GM23338 (cell line): Measurements from ENCODE around the gene CDH4. TPM values are rescaled to one million over a fixed set of nuclear protein-coding genes. Genes with fewer than 3 reads are reported as not detected.

ENCODE experiments used
- ATAC-seq: fragments of 200-7000 bp; cut with Tn5 transposase; 3 replicates; pipeline ENCODE4 v1.9.1; 2020
- DNase-seq: peaks from one replicate; pipeline ENCODE4 v3.0.0-alpha.2; 2015; ENCODE audit warnings: low spot score
- H2AFZ ChIP-seq: fragments of 200-600 bp; sonication (generic); 2 replicates; pipeline ENCODE4 v1.8.0; 2016; ENCODE audit warnings: antibody characterized with exemption, mild to moderate bottlenecking, moderate library complexity
- H3F3A ChIP-seq: fragments of 200-600 bp; sonication (generic); replicated peaks from 2 replicates; pipeline ENCODE4 v1.8.0; 2017; ENCODE audit warnings: antibody characterized with exemption, mixed run types, low read depth
- H3K27ac ChIP-seq: fragments of 200-600 bp; sonication (generic); 2 replicates; pipeline ENCODE4 v1.6.1; 2016; ENCODE audit warnings: low read depth
- H3K27me3 ChIP-seq: fragments of 200-600 bp; sonication (generic); 2 replicates; pipeline ENCODE4 v1.8.0; 2016; ENCODE audit warnings: mild to moderate bottlenecking, mixed run types, moderate library complexity; ENCODE audit not compliant: insufficient read depth
- H3K36me3 ChIP-seq: fragments of 200-600 bp; sonication (generic); 2 replicates; pipeline ENCODE4 v1.8.0; 2016; ENCODE audit warnings: mild to moderate bottlenecking; ENCODE audit not compliant: insufficient read depth
- H3K4me1 ChIP-seq: fragments of 200-600 bp; sonication (generic); 2 replicates; pipeline ENCODE4 v1.8.0; 2016; ENCODE audit warnings: mild to moderate bottlenecking, moderate library complexity; ENCODE audit not compliant: insufficient read depth
- H3K4me2 ChIP-seq: fragments of 200-600 bp; sonication (generic); 2 replicates; pipeline ENCODE4 v1.7.1; 2017; ENCODE audit warnings: mixed run types
- H3K4me3 ChIP-seq: fragments of 200-600 bp; sonication (generic); 2 replicates; pipeline ENCODE4 v1.6.1; 2016; ENCODE audit warnings: mixed run types
- H3K79me2 ChIP-seq: fragments of 200-600 bp; sonication (generic); replicated peaks from 2 replicates; pipeline ENCODE4 v1.8.0; 2017; ENCODE audit warnings: mild to moderate bottlenecking; ENCODE audit not compliant: insufficient read depth
- H3K9me2 ChIP-seq: fragments of 200-600 bp; sonication (generic); 2 replicates; pipeline ENCODE4 v1.8.0; 2017; ENCODE audit not compliant: insufficient read depth
- H4K20me1 ChIP-seq: fragments of 200-600 bp; sonication (generic); replicated peaks from 2 replicates; pipeline ENCODE4 v1.8.0; 2017; ENCODE audit warnings: mild to moderate bottlenecking; ENCODE audit not compliant: insufficient read depth
- H3K27ac Mint-ChIP-seq: 2 replicates; pipeline ENCODE4 v1.8.0; 2020; ENCODE audit warnings: inconsistent platforms, mild to moderate bottlenecking, moderate library complexity, mixed read lengths
- H3K27me3 Mint-ChIP-seq: 3 replicates; pipeline ENCODE4 v1.8.0; 2022; ENCODE audit warnings: low read depth, mild to moderate bottlenecking, moderate library complexity, mixed read lengths, inconsistent platforms; ENCODE audit not compliant: insufficient read depth, poor library complexity
- H3K36me3 Mint-ChIP-seq: 3 replicates; pipeline ENCODE4 v1.8.0; 2021; ENCODE audit warnings: low read depth, mild to moderate bottlenecking, inconsistent platforms, moderate library complexity, mixed read lengths
- H3K4me1 Mint-ChIP-seq: 3 replicates; pipeline ENCODE4 v1.8.0; 2020; ENCODE audit warnings: mild to moderate bottlenecking, inconsistent platforms, mixed read lengths
- H3K4me3 Mint-ChIP-seq: 3 replicates; pipeline ENCODE4 v1.8.0; 2021; ENCODE audit warnings: moderate library complexity, mild to moderate bottlenecking, inconsistent platforms, mixed read lengths
- H3K9me3 Mint-ChIP-seq: 3 replicates; pipeline ENCODE4 v1.8.0; 2020; ENCODE audit warnings: moderate library complexity, mild to moderate bottlenecking, inconsistent platforms, mixed read lengths
- CTCF ChIP-seq, 2 experiments: fragments of 200-600 bp in 1 of 2; sonication (generic) in 1 of 2; conservative IDR thresholded peaks; 2 replicates each; pipeline versions ENCODE4 v1.5.1 to v1.6.1; 2016 to 2017; ENCODE audit warnings: antibody characterized with exemption in 2 of 2, low read depth in 2 of 2, mild to moderate bottlenecking in 2 of 2, moderate library complexity in 1 of 2
- ETS1 ChIP-seq: IDR thresholded peaks from 2 replicates; pipeline ENCODE4 v1.6.1; 2016; ENCODE audit warnings: antibody characterized with exemption
- EZH2 ChIP-seq: fragments of 200-600 bp; sonication (generic); IDR thresholded peaks from one replicate; pipeline ENCODE4 v1.8.0; 2017; ENCODE audit warnings: antibody characterized with exemption, mild to moderate bottlenecking, low read depth; ENCODE audit not compliant: unreplicated experiment
- EZH2phosphoT487 ChIP-seq: fragments of 200-600 bp; sonication (generic); IDR thresholded peaks from one replicate; pipeline ENCODE4 v1.8.1; 2018; ENCODE audit warnings: antibody characterized with exemption; ENCODE audit not compliant: unreplicated experiment
- JUNB ChIP-seq: IDR thresholded peaks from one replicate; pipeline ENCODE4 v1.6.1; 2016; ENCODE audit warnings: antibody characterized with exemption; ENCODE audit not compliant: unreplicated experiment
- NANOG ChIP-seq: IDR thresholded peaks from 2 replicates; pipeline ENCODE4 v1.6.1; 2016; ENCODE audit warnings: antibody characterized with exemption, borderline replicate concordance
- STAT1 ChIP-seq: IDR thresholded peaks from one replicate; pipeline ENCODE4 v1.6.1; 2016; ENCODE audit warnings: antibody characterized with exemption; ENCODE audit not compliant: unreplicated experiment
- ZNF331 ChIP-seq: fragments of 250-450 bp; sonication (Bioruptor Pico); IDR thresholded peaks from 2 replicates; pipeline ENCODE4 v1.5.0; 2020; ENCODE audit warnings: low read depth, mild to moderate bottlenecking, moderate library complexity
- polyA plus RNA-seq: library from polyadenylated mRNA; unstranded; fragments of >200 nt; fragmentation: Nextera tagmentation; extraction: Ambion mirVana; gene quantifications from 2 replicates; pipeline ENCODE4 v1.2.1, GENCODE V29; 2016
- total RNA-seq: library from RNA; depleted of rRNA; stranded (reverse); fragments of >200 nt; shearing (Covaris generic); gene quantifications from 2 replicates; pipeline ENCODE4 v1.2.3, GENCODE V29; 2014
- TF ChIP-seq, protein P1 (sequence below): IDR thresholded peaks from one replicate; pipeline ENCODE4 v1.6.1; 2018; ENCODE audit warnings: antibody characterized with exemption; ENCODE audit not compliant: unreplicated experiment
- TF ChIP-seq, protein P2 (sequence below): fragments of 250-450 bp; sonication (Bioruptor Pico); IDR thresholded peaks from 2 replicates; pipeline ENCODE4 v1.5.0; 2020; ENCODE audit warnings: mild to moderate bottlenecking, moderate library complexity

Gene CDH4
- total and polyA plus RNA-seq, 2 experiments from 2014 or later, result 1.2 to 4.2 TPM

- TF ChIP-seq ETS1 (no peak), ZNF331 (CRISPR knock-in tag) (no peak), JUNB (no peak), EZH2phosphoT487 (no peak), EZH2 (no peak), STAT1 (no peak)
- TF ChIP-seq, protein P1, sequence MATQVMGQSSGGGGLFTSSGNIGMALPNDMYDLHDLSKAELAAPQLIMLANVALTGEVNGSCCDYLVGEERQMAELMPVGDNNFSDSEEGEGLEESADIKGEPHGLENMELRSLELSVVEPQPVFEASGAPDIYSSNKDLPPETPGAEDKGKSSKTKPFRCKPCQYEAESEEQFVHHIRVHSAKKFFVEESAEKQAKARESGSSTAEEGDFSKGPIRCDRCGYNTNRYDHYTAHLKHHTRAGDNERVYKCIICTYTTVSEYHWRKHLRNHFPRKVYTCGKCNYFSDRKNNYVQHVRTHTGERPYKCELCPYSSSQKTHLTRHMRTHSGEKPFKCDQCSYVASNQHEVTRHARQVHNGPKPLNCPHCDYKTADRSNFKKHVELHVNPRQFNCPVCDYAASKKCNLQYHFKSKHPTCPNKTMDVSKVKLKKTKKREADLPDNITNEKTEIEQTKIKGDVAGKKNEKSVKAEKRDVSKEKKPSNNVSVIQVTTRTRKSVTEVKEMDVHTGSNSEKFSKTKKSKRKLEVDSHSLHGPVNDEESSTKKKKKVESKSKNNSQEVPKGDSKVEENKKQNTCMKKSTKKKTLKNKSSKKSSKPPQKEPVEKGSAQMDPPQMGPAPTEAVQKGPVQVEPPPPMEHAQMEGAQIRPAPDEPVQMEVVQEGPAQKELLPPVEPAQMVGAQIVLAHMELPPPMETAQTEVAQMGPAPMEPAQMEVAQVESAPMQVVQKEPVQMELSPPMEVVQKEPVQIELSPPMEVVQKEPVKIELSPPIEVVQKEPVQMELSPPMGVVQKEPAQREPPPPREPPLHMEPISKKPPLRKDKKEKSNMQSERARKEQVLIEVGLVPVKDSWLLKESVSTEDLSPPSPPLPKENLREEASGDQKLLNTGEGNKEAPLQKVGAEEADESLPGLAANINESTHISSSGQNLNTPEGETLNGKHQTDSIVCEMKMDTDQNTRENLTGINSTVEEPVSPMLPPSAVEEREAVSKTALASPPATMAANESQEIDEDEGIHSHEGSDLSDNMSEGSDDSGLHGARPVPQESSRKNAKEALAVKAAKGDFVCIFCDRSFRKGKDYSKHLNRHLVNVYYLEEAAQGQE, result no peak
Measured at GRCh38 chr20:61483336-61484067, 231.4 kb downstream of the CDH4 start (continued).

- ATAC-seq, result no peak
- Mint-ChIP-seq H3K27ac (no peak overlapping the region), H3K27me3 (peaks cover 4% of the 10 kb centered on the region), H3K9me3 (no peaks in the 10 kb centered on the region), H3K36me3 (no peaks in the 10 kb centered on the region), H3K4me1 (peaks cover 10% of the 10 kb centered on the region), H3K4me3 (no peak overlapping the region)
- Histone ChIP-seq H3K27ac (no peak overlapping the region), H3K27me3 (no peaks in the 10 kb centered on the region), H3F3A (no peaks in the 10 kb centered on the region), H4K20me1 (no peaks in the 10 kb centered on the region), H3K79me2 (no peaks in the 10 kb centered on the region), H3K4me2 (no peak overlapping the region), H3K4me3 (no peak overlapping the region), H3K9me2 (0 out of 2 replicates have a peak, but pooled peaks cover 3% of the 10 kb centered on the region), H3K4me1 (no peaks in the 10 kb centered on the region), H2AFZ (no peak overlapping the region), H3K36me3 (no peaks in the 10 kb centered on the region)
- no peak for DNase-seq
- TF ChIP-seq CTCF (conservative IDR thresholded peaks at IDR 0.05; ENCODE audit: low read depth in 2 of 2) (no peak), STAT1 (no peak), EZH2phosphoT487 (no peak), NANOG (no peak), ETS1 (no peak)
- TF ChIP-seq, protein P2, sequence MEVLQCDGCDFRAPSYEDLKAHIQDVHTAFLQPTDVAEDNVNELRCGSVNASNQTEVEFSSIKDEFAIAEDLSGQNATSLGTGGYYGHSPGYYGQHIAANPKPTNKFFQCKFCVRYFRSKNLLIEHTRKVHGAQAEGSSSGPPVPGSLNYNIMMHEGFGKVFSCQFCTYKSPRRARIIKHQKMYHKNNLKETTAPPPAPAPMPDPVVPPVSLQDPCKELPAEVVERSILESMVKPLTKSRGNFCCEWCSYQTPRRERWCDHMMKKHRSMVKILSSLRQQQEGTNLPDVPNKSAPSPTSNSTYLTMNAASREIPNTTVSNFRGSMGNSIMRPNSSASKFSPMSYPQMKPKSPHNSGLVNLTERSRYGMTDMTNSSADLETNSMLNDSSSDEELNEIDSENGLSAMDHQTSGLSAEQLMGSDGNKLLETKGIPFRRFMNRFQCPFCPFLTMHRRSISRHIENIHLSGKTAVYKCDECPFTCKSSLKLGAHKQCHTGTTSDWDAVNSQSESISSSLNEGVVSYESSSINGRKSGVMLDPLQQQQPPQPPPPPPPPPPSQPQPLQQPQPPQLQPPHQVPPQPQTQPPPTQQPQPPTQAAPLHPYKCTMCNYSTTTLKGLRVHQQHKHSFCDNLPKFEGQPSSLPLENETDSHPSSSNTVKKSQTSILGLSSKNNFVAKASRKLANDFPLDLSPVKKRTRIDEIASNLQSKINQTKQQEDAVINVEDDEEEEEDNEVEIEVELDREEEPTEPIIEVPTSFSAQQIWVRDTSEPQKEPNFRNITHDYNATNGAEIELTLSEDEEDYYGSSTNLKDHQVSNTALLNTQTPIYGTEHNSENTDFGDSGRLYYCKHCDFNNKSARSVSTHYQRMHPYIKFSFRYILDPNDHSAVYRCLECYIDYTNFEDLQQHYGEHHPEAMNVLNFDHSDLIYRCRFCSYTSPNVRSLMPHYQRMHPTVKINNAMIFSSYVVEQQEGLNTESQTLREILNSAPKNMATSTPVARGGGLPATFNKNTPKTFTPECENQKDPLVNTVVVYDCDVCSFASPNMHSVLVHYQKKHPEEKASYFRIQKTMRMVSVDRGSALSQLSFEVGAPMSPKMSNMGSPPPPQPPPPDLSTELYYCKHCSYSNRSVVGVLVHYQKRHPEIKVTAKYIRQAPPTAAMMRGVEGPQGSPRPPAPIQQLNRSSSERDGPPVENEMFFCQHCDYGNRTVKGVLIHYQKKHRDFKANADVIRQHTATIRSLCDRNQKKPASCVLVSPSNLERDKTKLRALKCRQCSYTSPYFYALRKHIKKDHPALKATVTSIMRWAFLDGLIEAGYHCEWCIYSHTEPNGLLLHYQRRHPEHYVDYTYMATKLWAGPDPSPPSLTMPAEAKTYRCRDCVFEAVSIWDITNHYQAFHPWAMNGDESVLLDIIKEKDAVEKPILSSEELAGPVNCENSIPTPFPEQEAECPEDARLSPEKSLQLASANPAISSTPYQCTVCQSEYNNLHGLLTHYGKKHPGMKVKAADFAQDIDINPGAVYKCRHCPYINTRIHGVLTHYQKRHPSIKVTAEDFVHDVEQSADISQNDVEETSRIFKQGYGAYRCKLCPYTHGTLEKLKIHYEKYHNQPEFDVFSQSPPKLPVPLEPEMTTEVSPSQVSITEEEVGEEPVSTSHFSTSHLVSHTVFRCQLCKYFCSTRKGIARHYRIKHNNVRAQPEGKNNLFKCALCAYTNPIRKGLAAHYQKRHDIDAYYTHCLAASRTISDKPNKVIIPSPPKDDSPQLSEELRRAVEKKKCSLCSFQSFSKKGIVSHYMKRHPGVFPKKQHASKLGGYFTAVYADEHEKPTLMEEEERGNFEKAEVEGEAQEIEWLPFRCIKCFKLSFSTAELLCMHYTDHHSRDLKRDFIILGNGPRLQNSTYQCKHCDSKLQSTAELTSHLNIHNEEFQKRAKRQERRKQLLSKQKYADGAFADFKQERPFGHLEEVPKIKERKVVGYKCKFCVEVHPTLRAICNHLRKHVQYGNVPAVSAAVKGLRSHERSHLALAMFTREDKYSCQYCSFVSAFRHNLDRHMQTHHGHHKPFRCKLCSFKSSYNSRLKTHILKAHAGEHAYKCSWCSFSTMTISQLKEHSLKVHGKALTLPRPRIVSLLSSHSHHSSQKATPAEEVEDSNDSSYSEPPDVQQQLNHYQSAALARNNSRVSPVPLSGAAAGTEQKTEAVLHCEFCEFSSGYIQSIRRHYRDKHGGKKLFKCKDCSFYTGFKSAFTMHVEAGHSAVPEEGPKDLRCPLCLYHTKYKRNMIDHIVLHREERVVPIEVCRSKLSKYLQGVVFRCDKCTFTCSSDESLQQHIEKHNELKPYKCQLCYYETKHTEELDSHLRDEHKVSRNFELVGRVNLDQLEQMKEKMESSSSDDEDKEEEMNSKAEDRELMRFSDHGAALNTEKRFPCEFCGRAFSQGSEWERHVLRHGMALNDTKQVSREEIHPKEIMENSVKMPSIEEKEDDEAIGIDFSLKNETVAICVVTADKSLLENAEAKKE (CRISPR knock-in tag), result no peak
Measured at GRCh38 chr20:61486198-61486597, 234.1 kb downstream of the CDH4 start.
